ENCODE measurements around the gene MXRA7.
"Not testable (repeated sequence)": the region's sequence is repeated elsewhere in the genome, so short reads cannot be mapped to it uniquely, and the experiment has no call there.

Gene MXRA7

GRCh38 chr17:76739568-76740115, 28.9 kb upstream of the MXRA7 start:
- not testable (repeated sequence) for H3K9me3 Mint-ChIP-seq; ATAC-seq (replicated peaks); H3K27me3 Mint-ChIP-seq; H3K27ac Mint-ChIP-seq; DNase-seq; H3K4me3 Mint-ChIP-seq
- Mint-ChIP-seq H3K4me1 (peaks cover 17 to 36% of the 10 kb centered on the region in 2 donors), H3K36me3 (peaks cover 24 to 42% of the 10 kb centered on the region in 2 donors)

- H3K27ac Mint-ChIP-seq: peak overlapping the region; percentile 100
- ATAC-seq (replicated peaks): no peak
- H3K9me3 Mint-ChIP-seq: no peaks in the 10 kb centered on the region
- H3K4me3 Mint-ChIP-seq: peak overlapping the region; percentile 98 to 99
- H3K36me3 Mint-ChIP-seq: peaks cover 36 to 49% of the 10 kb centered on the region in 2 donors
- H3K4me1 Mint-ChIP-seq: peaks cover 25 to 48% of the 10 kb centered on the region in 2 donors
- no peak for DNase-seq
- no peaks in the 10 kb centered on the region for H3K27me3 Mint-ChIP-seq
Observed at GRCh38 chr17:76738468-76738850, 27.7 kb upstream of the MXRA7 start.

GRCh38 chr17:76737676-76738467, 27.1 kb upstream of the MXRA7 start, which contains the start of gene MFSD11:
TSS of gene MFSD11 (plus strand) at chr17:76738119. CDS start at chr17:76738353, 234 bp downstream.
- Mint-ChIP-seq H3K9me3 (no peaks in the 10 kb centered on the region), H3K4me1 (peaks cover 29 to 53% of the 10 kb centered on the region in 2 donors), H3K27me3 (no peaks in the 10 kb centered on the region), H3K4me3 (peak within 1 kb of the TSS; percentile 98 to 99), H3K36me3 (peaks cover 39 to 54% of the 10 kb centered on the region in 2 donors), H3K27ac (peak within 1 kb of the TSS; percentile 100)
- peak; percentile 91 for DNase-seq
- ATAC-seq (replicated peaks): peak; percentile 72 to 77

GRCh38 chr17:76737082-76737675, 26.4 kb upstream of the MXRA7 start, which contains the start of gene SRSF2:
TSS of gene SRSF2 (minus strand) at chr17:76737331. CDS start at chr17:76737160, 171 bp downstream.
- Mint-ChIP-seq H3K36me3 (peaks cover 39 to 52% of the 10 kb centered on the region in 2 donors), H3K9me3 (no peaks in the 10 kb centered on the region), H3K4me1 (peaks cover 29 to 57% of the 10 kb centered on the region in 2 donors), H3K27me3 (no peaks in the 10 kb centered on the region), H3K27ac (peak within 1 kb of the TSS; percentile 100), H3K4me3 (peak within 1 kb of the TSS; percentile 98 to 99)
- DNase-seq (peak; percentile 99), ATAC-seq (replicated peaks) (peak; percentile 71 to 79)

- peaks cover 30 to 62% of the 10 kb centered on the region in 2 donors for H3K4me1 Mint-ChIP-seq
- peaks cover 37 to 52% of the 10 kb centered on the region in 2 donors for H3K36me3 Mint-ChIP-seq
- no peaks in the 10 kb centered on the region for H3K9me3 Mint-ChIP-seq
Observed at GRCh38 chr17:76736349-76737081, 25.8 kb upstream of the MXRA7 start.

GRCh38 chr17:76735586-76736348, 25.0 kb upstream of the MXRA7 start:
- peak overlapping the region; percentile 91 to 99 for H3K4me3 Mint-ChIP-seq
- H3K4me1 Mint-ChIP-seq: peaks cover 31 to 62% of the 10 kb centered on the region in 2 donors
- DNase-seq: no peak

More at GRCh38 chr17:76736349-76737081, 25.8 kb upstream of the MXRA7 start:
- Mint-ChIP-seq H3K27me3 (no peaks in the 10 kb centered on the region), H3K4me3 (peak overlapping the region; percentile 98 to 99), H3K27ac (peak overlapping the region; percentile 100)
- ATAC-seq (replicated peaks) (peak; percentile 14 to 17), DNase-seq (peak; percentile 42)

GRCh38 chr17:76735006-76735405, 24.2 kb upstream of the MXRA7 start:
- H3K9me3 Mint-ChIP-seq: no peaks in the 10 kb centered on the region
- peaks cover 37 to 52% of the 10 kb centered on the region in 2 donors for H3K36me3 Mint-ChIP-seq
- H3K27ac Mint-ChIP-seq: peak overlapping the region; percentile 91
- DNase-seq: no peak
- peak overlapping the region; percentile 91 to 99 for H3K4me3 Mint-ChIP-seq
- H3K27me3 Mint-ChIP-seq: no peaks in the 10 kb centered on the region
- peaks cover 31 to 58% of the 10 kb centered on the region in 2 donors for H3K4me1 Mint-ChIP-seq
- ATAC-seq (replicated peaks): no peak

More at GRCh38 chr17:76735586-76736348, 25.0 kb upstream of the MXRA7 start:
- Mint-ChIP-seq H3K9me3 (no peaks in the 10 kb centered on the region), H3K36me3 (peaks cover 37 to 52% of the 10 kb centered on the region in 2 donors), H3K27ac (peak overlapping the region; percentile 98), H3K27me3 (no peaks in the 10 kb centered on the region)
- no peak for ATAC-seq (replicated peaks)

GRCh38 chr17:76734080-76734840, 23.5 kb upstream of the MXRA7 start:
- H3K27me3 Mint-ChIP-seq: no peaks in the 10 kb centered on the region
- H3K36me3 Mint-ChIP-seq: peaks cover 37 to 59% of the 10 kb centered on the region in 2 donors
- ATAC-seq (replicated peaks) (no peak), DNase-seq (no peak)
- H3K27ac Mint-ChIP-seq: peak overlapping the region; percentile 91
- peak overlapping the region; percentile 91 to 99 for H3K4me3 Mint-ChIP-seq
- H3K9me3 Mint-ChIP-seq: no peaks in the 10 kb centered on the region
- H3K4me1 Mint-ChIP-seq: peaks cover 35 to 56% of the 10 kb centered on the region in 2 donors

- Mint-ChIP-seq H3K27ac (peak overlapping the region; percentile 91), H3K9me3 (no peaks in the 10 kb centered on the region), H3K36me3 (peaks cover 37 to 61% of the 10 kb centered on the region in 2 donors), H3K4me3 (peak overlapping the region; percentile 91 to 99), H3K27me3 (no peaks in the 10 kb centered on the region), H3K4me1 (peaks cover 32 to 49% of the 10 kb centered on the region in 2 donors)
- DNase-seq: no peak
- no peak for ATAC-seq (replicated peaks)
Observed at GRCh38 chr17:76733618-76733957, 22.8 kb upstream of the MXRA7 start.

- peaks cover 30 to 50% of the 10 kb centered on the region in 2 donors for H3K4me1 Mint-ChIP-seq
- no peak for DNase-seq
- H3K4me3 Mint-ChIP-seq: peak overlapping the region; percentile 91 to 99
- ATAC-seq (replicated peaks): no peak
- H3K27me3 Mint-ChIP-seq: no peaks in the 10 kb centered on the region
- H3K9me3 Mint-ChIP-seq: no peaks in the 10 kb centered on the region
- peak overlapping the region; percentile 91 for H3K27ac Mint-ChIP-seq
- peaks cover 37 to 61% of the 10 kb centered on the region in 2 donors for H3K36me3 Mint-ChIP-seq
Observed at GRCh38 chr17:76732734-76733617, 22.2 kb upstream of the MXRA7 start.

- H3K36me3 Mint-ChIP-seq: peaks cover 36 to 60% of the 10 kb centered on the region in 2 donors
- not testable (repeated sequence) for DNase-seq; ATAC-seq (replicated peaks); H3K4me3 Mint-ChIP-seq; H3K27me3 Mint-ChIP-seq; H3K9me3 Mint-ChIP-seq
- H3K27ac Mint-ChIP-seq: peak overlapping the region; percentile 20
- H3K4me1 Mint-ChIP-seq: peaks cover 34 to 56% of the 10 kb centered on the region in 2 donors
Observed at GRCh38 chr17:76731800-76732733, 21.3 kb upstream of the MXRA7 start.

Measured in stimulated activated naive B cell treated with anti-CD40 and anti-IgM and Interleukin-4, amounts not matched to agents 10 μg/mL and 1 μg/mL and 100 μg/mL, for 72 hours (primary cell).